H1 (cell line): Measurements from ENCODE around the gene SCRG1. TPM values are rescaled to one million over a fixed set of nuclear protein-coding genes. Genes with fewer than 3 reads are reported as not detected.

Experiments
- CTCF ChIA-PET: fragments of 300-600 bp; sonication (Branson Sonifier 250); formaldehyde crosslinking; loops from one replicate; lab custom pipeline; 2021; ENCODE audit not compliant: partially characterized antibody; lab: Charles Lee
- POLR2A ChIA-PET: fragments of 300-600 bp; sonication (Branson Sonifier 250); formaldehyde crosslinking; loops from one replicate; lab custom pipeline; 2021; ENCODE audit warnings: inconsistent platforms; ENCODE audit not compliant: partially characterized antibody; lab: Charles Lee
- DNase-seq, 2 experiments: peaks; one replicate each; pipeline versions ENCODE4 v3.0.0 to v3.0.0-alpha.2; 2010 to 2022; ENCODE audit warnings: low spot score in 2 of 2, low read depth in 1 of 2, mixed read lengths in 1 of 2
- FAIRE-seq: peaks from 2 replicates; lab custom pipeline; 2011; peaks lifted over from hg19 to GRCh38; lab: Jason Lieb, UNC
- H2AFZ ChIP-seq: 2 replicates; pipeline ENCODE4 v1.8.1; 2012; ENCODE audit warnings: low read length, inconsistent platforms
- H2AK5ac ChIP-seq: 2 replicates; pipeline ENCODE4 v1.6.1; 2013; ENCODE audit warnings: low read depth, low read length
- H2BK120ac ChIP-seq: replicated peaks from 2 replicates; pipeline ENCODE3; 2013; ENCODE audit warnings: low read depth, low read length, inconsistent platforms
- H2BK12ac ChIP-seq: 2 replicates; pipeline ENCODE4 v1.6.1; 2013; ENCODE audit warnings: low read depth, low read length
- H2BK15ac ChIP-seq: 2 replicates; pipeline ENCODE4 v1.6.1; 2013; ENCODE audit warnings: low read length
- H2BK20ac ChIP-seq: 2 replicates; pipeline ENCODE4 v1.6.1; 2013; ENCODE audit warnings: low read length
- H2BK5ac ChIP-seq: 2 replicates; pipeline ENCODE4 v1.6.1; 2013; ENCODE audit warnings: low read depth, low read length
- H3K14ac ChIP-seq: 2 replicates; pipeline ENCODE4 v1.6.1; 2013; ENCODE audit warnings: inconsistent platforms; ENCODE audit not compliant: insufficient read length
- H3K18ac ChIP-seq: 2 replicates; pipeline ENCODE4 v1.6.1; 2013; ENCODE audit warnings: low read length; ENCODE audit errors: extremely low read depth
- H3K23ac ChIP-seq: 2 replicates; pipeline ENCODE4 v1.6.1; 2013; ENCODE audit warnings: inconsistent platforms; ENCODE audit not compliant: insufficient read length
- H3K23me2 ChIP-seq: 2 replicates; pipeline ENCODE4 v1.6.1; 2013; ENCODE audit warnings: low read depth, low read length
- H3K27ac ChIP-seq: 2 replicates; pipeline ENCODE4 v1.6.1; 2011; ENCODE audit warnings: low read depth, low read length, inconsistent platforms
- H3K27me3 ChIP-seq, 4 experiments: replicated peaks in 1 of 4; 1 replicate in 1 of 4; 2 replicates in 3 of 4; pipeline versions ENCODE4 v1.6.1 to v1.8.1; 2011 to 2013; ENCODE audit warnings: low read length in 3 of 4, mild to moderate bottlenecking in 3 of 4, inconsistent platforms in 2 of 4, mixed read lengths in 2 of 4, moderate library complexity in 1 of 4; ENCODE audit not compliant: control insufficient read depth in 3 of 4, insufficient read depth in 3 of 4; ENCODE audit errors: extremely low read depth in 1 of 4
- H3K36me3 ChIP-seq, 4 experiments: 2 replicates each; pipeline versions ENCODE4 v1.6.1 to v1.8.1; 2011 to 2013; ENCODE audit warnings: mild to moderate bottlenecking in 4 of 4, low read length in 3 of 4, moderate library complexity in 2 of 4, control low read depth in 1 of 4, inconsistent platforms in 1 of 4; ENCODE audit not compliant: insufficient read depth in 4 of 4, control insufficient read depth in 2 of 4
- H3K4ac ChIP-seq: replicated peaks from 2 replicates; pipeline ENCODE3; 2013; ENCODE audit warnings: low read length, low read depth, mixed read lengths, inconsistent platforms; ENCODE audit not compliant: insufficient read length
- H3K4me1 ChIP-seq, 4 experiments: replicated peaks in 1 of 4; 1 replicate in 1 of 4; 2 replicates in 3 of 4; pipeline versions ENCODE4 v1.6.1 to v1.8.1; 2011 to 2013; ENCODE audit warnings: low read length in 3 of 4, inconsistent platforms in 2 of 4, mixed read lengths in 1 of 4; ENCODE audit not compliant: insufficient read depth in 4 of 4, control insufficient read depth in 3 of 4
- H3K4me2 ChIP-seq, 2 experiments: 2 replicates each; pipeline versions ENCODE4 v1.6.1 to v1.8.1; 2011 to 2013; ENCODE audit warnings: low read depth in 2 of 2, low read length in 2 of 2, control low read depth in 1 of 2, inconsistent platforms in 1 of 2, mild to moderate bottlenecking in 1 of 2; ENCODE audit not compliant: insufficient read depth in 1 of 2
- H3K4me3 ChIP-seq, 4 experiments: fragments of 200-600, 300-600 bp in 1 of 4; sonication (generic), shearing (Covaris generic), sonication (Bioruptor Twin) in 1 of 4; 2 replicates each; pipeline versions ENCODE4 v1.5.1 to v1.8.1; 2011 to 2016; ENCODE audit warnings: low read length in 4 of 4, low read depth in 3 of 4, control low read depth in 2 of 4, inconsistent platforms in 2 of 4, mild to moderate bottlenecking in 2 of 4, mixed read lengths in 1 of 4, moderate library complexity in 1 of 4; ENCODE audit not compliant: insufficient read depth in 2 of 4; ENCODE audit errors: extremely low read depth in 1 of 4
- H3K56ac ChIP-seq: replicated peaks from 2 replicates; pipeline ENCODE3; 2013; ENCODE audit warnings: low read depth, mild to moderate bottlenecking, mixed read lengths, low read length, inconsistent platforms; ENCODE audit not compliant: insufficient read length
- H3K79me1 ChIP-seq: 2 replicates; pipeline ENCODE4 v1.6.1; 2013; ENCODE audit warnings: low read depth, low read length, control low read depth
- H3K79me2 ChIP-seq, 2 experiments: 2 replicates each; pipeline versions ENCODE4 v1.6.1 to v1.8.1; 2012 to 2013; ENCODE audit warnings: low read length in 2 of 2, mild to moderate bottlenecking in 2 of 2, inconsistent platforms in 1 of 2; ENCODE audit not compliant: insufficient read depth in 2 of 2, control insufficient read depth in 1 of 2
- H3K9ac ChIP-seq, 4 experiments: replicated peaks in 1 of 4; 1 replicate in 1 of 4; 2 replicates in 3 of 4; pipeline versions ENCODE4 v1.6.1 to v1.8.1; 2011 to 2013; ENCODE audit warnings: low read depth in 3 of 4, low read length in 3 of 4, control low read depth in 2 of 4, mild to moderate bottlenecking in 2 of 4, moderate library complexity in 2 of 4, inconsistent platforms in 1 of 4; ENCODE audit errors: extremely low read depth in 1 of 4
- H3K9me3 ChIP-seq, 2 experiments: 2 replicates each; pipeline versions ENCODE4 v1.6.1 to v1.8.1; 2012 to 2013; ENCODE audit warnings: mild to moderate bottlenecking in 2 of 2, moderate library complexity in 2 of 2, control low read depth in 1 of 2, inconsistent platforms in 1 of 2, low read depth in 1 of 2, low read length in 1 of 2, mixed read lengths in 1 of 2; ENCODE audit not compliant: insufficient read depth in 2 of 2
- H4K20me1 ChIP-seq, 2 experiments: replicated peaks in 1 of 2; 2 replicates each; pipeline versions ENCODE3 to v1.8.1; 2011 to 2013; ENCODE audit warnings: inconsistent platforms in 2 of 2, low read length in 2 of 2, mild to moderate bottlenecking in 1 of 2; ENCODE audit not compliant: insufficient read depth in 2 of 2, control insufficient read depth in 1 of 2
- H4K5ac ChIP-seq: 2 replicates; pipeline ENCODE4 v1.6.1; 2013; ENCODE audit warnings: low read length, low read depth, mixed read lengths, inconsistent platforms; ENCODE audit not compliant: insufficient read length
- H4K8ac ChIP-seq: 2 replicates; pipeline ENCODE4 v1.8.0; 2013; ENCODE audit warnings: mild to moderate bottlenecking, moderate library complexity, low read length, inconsistent platforms; ENCODE audit not compliant: insufficient read depth; ENCODE audit errors: extremely low read depth
- H4K91ac ChIP-seq: replicated peaks from 2 replicates; pipeline ENCODE3; 2013; ENCODE audit warnings: low read length, mixed read lengths, inconsistent platforms; ENCODE audit not compliant: insufficient read length
- ASH2L ChIP-seq: fragments of 200-600, 300-600 bp; sonication (generic); IDR thresholded peaks from one replicate; pipeline ENCODE4 v1.7.1; 2017; ENCODE audit warnings: low read length
- BRCA1 ChIP-seq: IDR thresholded peaks from 2 replicates; pipeline ENCODE4 v1.6.1; 2012; ENCODE audit warnings: low read depth, low read length, improper control_type of control experiment
- CBX5 ChIP-seq: fragments of 300-800, 300-1000 bp; sonication (generic); IDR thresholded peaks from 2 replicates; pipeline ENCODE4 v1.7.1; 2016; ENCODE audit warnings: antibody characterized with exemption, low read length, low read depth
- CHD2 ChIP-seq: IDR thresholded peaks from 2 replicates; pipeline ENCODE4 v1.6.1; 2012; ENCODE audit warnings: low read length, improper control_type of control experiment
- CREB1 ChIP-seq: IDR thresholded peaks from 2 replicates; pipeline ENCODE4 v1.6.1; 2012; ENCODE audit warnings: inconsistent platforms
- CTBP2 ChIP-seq: IDR thresholded peaks from 2 replicates; pipeline ENCODE4 v1.7.0; 2011; ENCODE audit warnings: borderline replicate concordance, mild to moderate bottlenecking, moderate library complexity, mixed read lengths, low read length; ENCODE audit not compliant: insufficient read depth, insufficient read length
- KDM4A ChIP-seq: IDR thresholded peaks from one replicate; pipeline ENCODE4 v1.7.1; 2012; ENCODE audit warnings: low read depth, mild to moderate bottlenecking, moderate library complexity, low read length, inconsistent platforms; ENCODE audit not compliant: severe bottlenecking
- KDM5A ChIP-seq: fragments of 200-600 bp; IDR thresholded peaks from 2 replicates; pipeline ENCODE4 v1.7.1; 2012; ENCODE audit warnings: mild to moderate bottlenecking, low read length, inconsistent platforms, mixed read lengths
- PHF8 ChIP-seq: fragments of 200-600 bp; sonication (generic); conservative IDR thresholded peaks from 2 replicates; pipeline ENCODE4 v1.7.1; 2012; ENCODE audit warnings: low read depth, mild to moderate bottlenecking, inconsistent platforms, low read length, moderate library complexity
- RXRA ChIP-seq: IDR thresholded peaks from 2 replicates; pipeline ENCODE4 v1.6.1; 2011; ENCODE audit warnings: low read depth, mild to moderate bottlenecking, low read length, moderate library complexity; ENCODE audit not compliant: insufficient read depth
- SIX5 ChIP-seq: IDR thresholded peaks from 2 replicates; pipeline ENCODE4 v1.6.1; 2011; ENCODE audit warnings: mild to moderate bottlenecking, low read depth, low read length
- SP1 ChIP-seq: IDR thresholded peaks from 2 replicates; pipeline ENCODE4 v1.6.1; 2011; ENCODE audit warnings: low read depth, low read length
- TEAD4 ChIP-seq: IDR thresholded peaks from 2 replicates; pipeline ENCODE4 v1.6.1; 2012; ENCODE audit warnings: low read depth, low read length, inconsistent platforms, mixed read lengths
- WGBS, 2 experiments: shearing (Covaris generic) in 1 of 2; methylation state at CpG; one replicate each; pipeline versions ENCODE4 v1.1.6 to v1.1.7; 2013 to 2015; ENCODE audit warnings: low lambda C conversion rate in 2 of 2, mixed read lengths in 2 of 2, inconsistent platforms in 1 of 2, low coverage in 1 of 2, missing lambda C conversion rate in 1 of 2; ENCODE audit not compliant: insufficient replicate concordance in 2 of 2, insufficient coverage in 1 of 2, insufficient read length in 1 of 2; ENCODE audit errors: extremely low coverage in 1 of 2, missing lambda C conversion rate in 1 of 2; 5-methylcytosine and 5-hydroxymethylcytosine counted together
- polyA plus RNA-seq, 7 experiments: library from polyadenylated mRNA; depleted of rRNA in 3 of 7; stranded (reverse) in 5 of 7; unstranded in 2 of 7; fragments of >200 nt in 5 of 7; fragments of 200-250 nt in 2 of 7; gene quantifications; 1 replicate in 5 of 7; 2 replicates in 1 of 7; 4 replicates in 1 of 7; pipeline versions ENCODE4 v1.2.1 to v1.2.3, GENCODE V29; 2011 to 2013; ENCODE audit warnings: missing spikeins in 2 of 7, mixed read lengths in 2 of 7
- total RNA-seq: library from RNA; stranded (reverse); fragmentation: NEBNext Ultra II Directional; extraction: Animal tissue kit (Norgen Biotek cat#: 25700); gene quantifications from 2 replicates; pipeline ENCODE4 v1.2.1, GENCODE V29; 2021
- TF ChIP-seq, protein P1 (sequence below): IDR thresholded peaks from 2 replicates; pipeline ENCODE4 v1.6.1; 2012; ENCODE audit warnings: inconsistent platforms

SCRG1 gene
- total and polyA plus RNA-seq, 2 of the 8 experiments (the other 6 are each of a cell fraction or from before 2014, with no cell fraction given) = not detected

DNA sequence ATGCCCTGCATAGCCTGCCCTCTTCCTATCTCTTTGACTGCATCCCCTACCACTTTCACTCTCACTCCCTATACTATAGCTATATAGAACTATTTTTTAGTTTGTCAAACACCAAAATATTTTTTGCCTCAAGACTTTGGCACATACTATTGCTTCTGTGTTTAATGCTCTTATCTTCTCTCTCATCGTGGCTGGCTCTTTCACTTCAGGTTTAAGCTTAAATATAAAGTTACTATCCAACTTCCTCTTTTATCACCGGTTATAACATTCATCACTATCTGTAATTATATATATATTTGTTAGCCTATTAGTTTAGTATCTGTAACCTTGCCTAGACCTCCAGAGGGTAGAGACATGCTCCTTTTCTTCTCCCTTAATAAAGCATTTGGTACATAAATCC, 53.3 kb downstream of the SCRG1 start:
- Histone ChIP-seq H4K20me1 (no peaks in the 10 kb centered on the region), H3K36me3 (no peaks in the 10 kb centered on the region), H3K4me3 (no peak overlapping the region), H3K23me2 (no peaks in the 10 kb centered on the region), H3K23ac (no peak overlapping the region), H3K4me1 (peaks cover 0 to 9% (median 3%) of the 10 kb centered on the region in 4 experiments; a peak in 3 of 7 replicates), H3K18ac (no peak overlapping the region), H3K27ac (no peak overlapping the region), H4K8ac (no peak overlapping the region), H2BK12ac (no peak overlapping the region), H2BK20ac (no peak overlapping the region), H4K91ac (no peak overlapping the region), H2AFZ (no peak overlapping the region), H2BK15ac (no peak overlapping the region), H3K4ac (no peak overlapping the region), H4K5ac (no peak overlapping the region), H2BK5ac (no peak overlapping the region), H3K9me3 (no peaks in the 10 kb centered on the region), H2AK5ac (no peak overlapping the region), H3K79me1 (no peaks in the 10 kb centered on the region), H3K79me2 (no peaks in the 10 kb centered on the region), H3K9ac (no peak overlapping the region), H2BK120ac (no peak overlapping the region), H3K4me2 (no peak overlapping the region), H3K27me3 (no peaks in the 10 kb centered on the region), H3K56ac (no peak overlapping the region), H3K14ac (no peak overlapping the region)
- DNase-seq = no peak
- CTCF ChIA-PET = interaction anchor here (0.9 to 2.7 kb wide), 10 partner anchors 9 to 332 kb away, joined by 3 to 16 read pairs (median 6); no protein-coding TSS in a partner anchor
- no peak for FAIRE-seq
- WGBS, 2 experiments = 87% methylated on average over 2 of the region's 2 CpGs; no CpG with 5 or more reads in 1 of the 2 experiments
- TF ChIP-seq CBX5 (no peak), RXRA (no peak), KDM5A (no peak), ASH2L (no peak), CREB1 (no peak), KDM4A (no peak), SIX5 (no peak), CTBP2 (no peak), SP1 (no peak), BRCA1 (no peak), CHD2 (no peak), PHF8 (no peak), TEAD4 (no peak)
- TF ChIP-seq, protein P1, sequence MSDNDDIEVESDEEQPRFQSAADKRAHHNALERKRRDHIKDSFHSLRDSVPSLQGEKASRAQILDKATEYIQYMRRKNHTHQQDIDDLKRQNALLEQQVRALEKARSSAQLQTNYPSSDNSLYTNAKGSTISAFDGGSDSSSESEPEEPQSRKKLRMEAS = no peak
- POLR2A ChIA-PET = interaction anchor here (1.3 to 6.5 kb wide), 2 partner anchors 10 to 12 kb away, joined by 5 to 48 read pairs; partner anchors contain the start of gene HMGB2
